Esophagus muscularis mucosa (tissue), 4 donors: ENCODE results near the gene AGAP1. TPM values are rescaled to one million over a fixed set of nuclear protein-coding genes. Genes with fewer than 3 reads are reported as not detected.

Experiments used
- DNase-seq: peaks from one replicate; pipeline ENCODE4 v3.0.0-alpha.2; 2017; ENCODE audit errors: extremely low spot score
- H3K27ac ChIP-seq, 4 donors: fragments of 200-600 bp; sonication (generic); replicated peaks in 1 of 4; 1 replicate in 3 of 4; 2 replicates in 1 of 4; pipeline ENCODE4 v1.5.1; 2016 to 2019; ENCODE audit warnings: mild to moderate bottlenecking in 1 of 4
- H3K27me3 ChIP-seq, 4 donors: fragments of 200-600 bp; sonication (generic); one replicate each; pipeline versions ENCODE4 v1.5.1 to v1.6.0; 2016 to 2019
- H3K36me3 ChIP-seq, 4 donors: fragments of 200-600 bp; sonication (generic); one replicate each; pipeline ENCODE4 v1.5.1; 2016 to 2019
- H3K4me1 ChIP-seq, 4 donors: fragments of 200-600 bp; sonication (generic); one replicate each; pipeline ENCODE4 v1.5.1; 2016 to 2019
- H3K4me3 ChIP-seq, 4 donors: fragments of 200-600 bp; sonication (generic); 1 replicate in 2 of 4; 2 replicates in 2 of 4; pipeline ENCODE4 v1.5.1; 2016 to 2019; ENCODE audit warnings: mild to moderate bottlenecking in 4 of 4, moderate library complexity in 1 of 4
- H3K9me3 ChIP-seq, 4 donors: fragments of 200-600 bp; sonication (generic); 1 replicate in 3 of 4; 2 replicates in 1 of 4; pipeline ENCODE4 v1.5.1; 2016 to 2019
- CTCF ChIP-seq, 3 experiments: fragments of 200-600 bp in 2 of 3; fragments of 450-650 bp in 1 of 3; sonication (generic) in 2 of 3; IDR thresholded peaks; one replicate each; pipeline ENCODE4 v1.5.1; 2017 to 2019; ENCODE audit warnings: antibody characterized with exemption in 3 of 3, mild to moderate bottlenecking in 2 of 3, moderate library complexity in 1 of 3
- EP300 ChIP-seq: sonication (generic); formaldehyde crosslinking; IDR thresholded peaks from one replicate; pipeline ENCODE4 v1.6.1; 2017; ENCODE audit warnings: antibody characterized with exemption
- POLR2A ChIP-seq: fragments of 450-650 bp; IDR thresholded peaks from one replicate; pipeline ENCODE4 v1.6.1; 2017; ENCODE audit warnings: antibody characterized with exemption, moderate library complexity, mild to moderate bottlenecking, low read depth
- POLR2AphosphoS5 ChIP-seq, 2 donors: sonication (generic); formaldehyde crosslinking; IDR thresholded peaks; one replicate each; pipeline ENCODE4 v1.6.1; 2017; ENCODE audit warnings: antibody characterized with exemption in 2 of 2
- WGBS: methylation state at CpG from one replicate; pipeline ENCODE4 v1.1.5; 2018; 5-methylcytosine and 5-hydroxymethylcytosine counted together
- intact Hi-C: fragments of 100-400 bp; cut with DNase I; formaldehyde crosslinking; loops from one replicate; pipeline ENCODE4 v1.15.1; 2023
- total RNA-seq, 4 donors: library from RNA; depleted of rRNA; stranded (reverse); fragments of >200 nt; gene quantifications; one replicate each; pipeline versions ENCODE4 v1.1.0 to v1.2.1, GENCODE V29; 2016

The AGAP1 gene
- total RNA-seq, 4 donors from 2014 or later, result 37.9 to 62.4 (median 47.2) TPM

- Histone ChIP-seq H3K27ac (no peak overlapping the region), H3K27me3 (no peaks in the 10 kb centered on the region), H3K4me1 (no peaks in the 10 kb centered on the region), H3K4me3 (no peak overlapping the region), H3K36me3 (peaks cover 0 to 35% (median 0%) of the 10 kb centered on the region in 4 donors), H3K9me3 (no peaks in the 10 kb centered on the region)
- no peak for DNase-seq
- intact Hi-C loops, result no loop called here
- 93% methylated on average over 13 of the region's 15 CpGs for WGBS
- TF ChIP-seq POLR2AphosphoS5 (IDR thresholded peaks at IDR 0.05) (no peak), EP300 (no peak), POLR2A (no peak), CTCF (IDR thresholded peaks at IDR 0.05) (no peak)
Measured at GRCh38 chr2:236065314-236066160, 571.7 kb downstream of the AGAP1 start.

DNA sequence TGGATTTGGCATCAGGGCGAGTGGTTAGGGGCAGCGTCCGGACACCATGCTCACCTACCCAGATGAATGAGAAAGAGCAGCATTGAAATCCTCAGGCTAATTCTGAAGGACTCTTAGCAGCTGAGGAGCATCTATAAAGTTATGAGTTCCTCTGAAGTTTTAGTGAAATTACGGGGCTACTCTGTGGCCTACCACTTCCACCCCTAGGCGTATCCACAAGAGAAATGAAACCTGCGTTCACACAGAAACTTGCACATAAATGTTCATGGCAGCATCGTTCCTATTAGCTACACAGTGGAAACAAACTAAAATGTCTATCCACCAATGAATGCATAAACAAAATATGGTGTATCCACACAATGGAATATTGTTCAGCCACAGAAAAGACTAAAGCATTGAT lies 576.4 kb downstream of the AGAP1 start:
- H3K36me3 ChIP-seq, result peaks cover 0 to 22% (median 2%) of the 10 kb centered on the region in 4 donors
- WGBS, result 94% methylated on average over 7 of the region's 7 CpGs
- no peak for DNase-seq
- no peaks in the 10 kb centered on the region for H3K9me3 ChIP-seq
- TF ChIP-seq POLR2A, result no peak
- TF ChIP-seq EP300, result no peak
- no peak for TF ChIP-seq CTCF (IDR thresholded peaks at IDR 0.05)
- TF ChIP-seq POLR2AphosphoS5 (IDR thresholded peaks at IDR 0.05), result no peak
- H3K4me3 ChIP-seq, result no peak overlapping the region
- H3K27me3 ChIP-seq, result no peaks in the 10 kb centered on the region
- no peaks in the 10 kb centered on the region for H3K4me1 ChIP-seq
- H3K27ac ChIP-seq, result no peak overlapping the region
- intact Hi-C loops, result no loop called here

DNA sequence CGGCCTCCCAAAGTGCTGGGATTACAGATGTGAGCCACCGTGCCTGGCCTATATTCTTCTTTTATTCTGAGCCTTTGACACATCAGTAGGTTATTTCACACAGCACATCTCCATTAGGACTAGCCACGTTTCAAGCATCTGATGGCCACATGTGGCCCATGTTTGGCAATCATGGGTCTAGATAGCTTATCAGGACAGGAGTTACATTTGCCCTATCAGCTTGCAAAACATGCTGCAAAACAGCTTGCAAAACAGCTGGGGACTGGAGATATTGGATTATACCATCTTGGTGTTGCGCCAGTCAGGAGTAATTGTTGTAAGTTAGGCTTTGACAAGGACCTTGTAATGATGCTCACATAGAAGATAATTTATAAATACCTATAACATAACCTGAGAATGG lies 579.4 kb downstream of the AGAP1 start:
- peaks cover 0 to 17% (median 2%) of the 10 kb centered on the region in 4 donors for H3K36me3 ChIP-seq
- H3K27ac ChIP-seq, result no peak overlapping the region
- DNase-seq, result no peak
- H3K27me3 ChIP-seq, result no peaks in the 10 kb centered on the region
- WGBS, result 86% methylated on average over 4 of the region's 4 CpGs
- intact Hi-C loops, result no loop called here
- no peaks in the 10 kb centered on the region for H3K9me3 ChIP-seq
- H3K4me3 ChIP-seq, result no peak overlapping the region
- H3K4me1 ChIP-seq, result no peaks in the 10 kb centered on the region
- TF ChIP-seq CTCF (IDR thresholded peaks at IDR 0.05), result no peak
- no peak for TF ChIP-seq EP300
- no peak for TF ChIP-seq POLR2A
- no peak for TF ChIP-seq POLR2AphosphoS5 (IDR thresholded peaks at IDR 0.05)

- H3K4me3 ChIP-seq, result no peak overlapping the region
- no peak overlapping the region for H3K27ac ChIP-seq
- intact Hi-C loops, result no loop called here
- no peaks in the 10 kb centered on the region for H3K9me3 ChIP-seq
- no peaks in the 10 kb centered on the region for H3K27me3 ChIP-seq
- WGBS, result 79% methylated on average over 8 of the region's 8 CpGs
- no peaks in the 10 kb centered on the region for H3K4me1 ChIP-seq
- peaks cover 0 to 17% (median 2%) of the 10 kb centered on the region in 4 donors for H3K36me3 ChIP-seq
- DNase-seq, result no peak
- TF ChIP-seq EP300 (no peak), POLR2A (no peak), POLR2AphosphoS5 (IDR thresholded peaks at IDR 0.05) (no peak), CTCF (IDR thresholded peaks at IDR 0.05) (no peak)
Measured at GRCh38 chr2:236073867-236074655, 580.2 kb downstream of the AGAP1 start.
